IMR-90 (cell line): ENCODE results near the gene STAC. TPM values are rescaled to one million over a fixed set of nuclear protein-coding genes. Genes with fewer than 3 reads are reported as not detected.

ENCODE experiments used
- ATAC-seq: fragments of 200-7000 bp; cut with Tn5 transposase; 2 replicates; pipeline ENCODE4 v1.9.1; 2020; ENCODE audit warnings: low read depth, mild to moderate bottlenecking, moderate library complexity
- BruUV-seq: library from RNA; stranded (reverse); fragments of 400-500 nt; replicated peaks from 2 replicates; lab custom pipeline; 2021; lab: Mats Ljungman, UMichigan
- CTCF ChIA-PET: fragments of 300-600 bp; formaldehyde crosslinking; extraction: SDS; loops from one replicate; lab custom pipeline; 2021; ENCODE audit warnings: antibody characterized with exemption; lab: Yijun Ruan, JAX
- POLR2A ChIA-PET: fragments of 300-600 bp; sonication (Branson Sonifier 250); formaldehyde crosslinking; loops from one replicate; lab custom pipeline; 2022; ENCODE audit warnings: antibody characterized with exemption; ENCODE audit not compliant: unreplicated experiment; lab: Charles Lee
- DNase-seq: peaks from one replicate; pipeline ENCODE4 v3.0.0; 2013
- H2AFZ ChIP-seq: replicated peaks from 2 replicates; pipeline ENCODE3; 2013; ENCODE audit warnings: low read length, mild to moderate bottlenecking; ENCODE audit not compliant: poor library complexity
- H2AK5ac ChIP-seq: 2 replicates; pipeline ENCODE4 v1.6.1; 2013; ENCODE audit warnings: low read depth, low read length, inconsistent platforms
- H2AK9ac ChIP-seq: replicated peaks from 2 replicates; pipeline ENCODE3; 2013; ENCODE audit warnings: mild to moderate bottlenecking, low read depth, low read length, moderate library complexity; ENCODE audit not compliant: poor library complexity
- H2BK120ac ChIP-seq: 2 replicates; pipeline ENCODE4 v1.6.1; 2013; ENCODE audit warnings: low read depth, low read length, inconsistent platforms
- H2BK15ac ChIP-seq: 3 replicates; pipeline ENCODE4 v1.6.1; 2013; ENCODE audit warnings: low read depth, low read length, inconsistent platforms
- H2BK20ac ChIP-seq: 2 replicates; pipeline ENCODE4 v1.6.1; 2013; ENCODE audit warnings: low read depth, mild to moderate bottlenecking, inconsistent platforms, low read length, moderate library complexity
- H2BK5ac ChIP-seq: 2 replicates; pipeline ENCODE4 v1.6.1; 2013; ENCODE audit warnings: mild to moderate bottlenecking, low read depth, low read length, inconsistent platforms; ENCODE audit not compliant: poor library complexity, severe bottlenecking
- H3K14ac ChIP-seq: replicated peaks from 2 replicates; pipeline ENCODE4 v1.6.1; 2013; ENCODE audit warnings: low read depth, low read length, inconsistent platforms
- H3K18ac ChIP-seq: 2 replicates; pipeline ENCODE4 v1.6.1; 2013; ENCODE audit warnings: low read depth, low read length, control low read depth
- H3K23ac ChIP-seq: 2 replicates; pipeline ENCODE4 v1.6.1; 2013; ENCODE audit warnings: low read depth, low read length, inconsistent platforms
- H3K27ac ChIP-seq: 2 replicates; pipeline ENCODE4 v1.5.1; 2013; ENCODE audit warnings: mild to moderate bottlenecking, control low read depth, low read length; ENCODE audit not compliant: insufficient read depth
- H3K27me3 ChIP-seq: 2 replicates; pipeline ENCODE4 v1.6.1; 2013; ENCODE audit warnings: low read length; ENCODE audit not compliant: control insufficient read depth, insufficient read depth
- H3K36me3 ChIP-seq: 2 replicates; pipeline ENCODE4 v1.6.1; 2013; ENCODE audit warnings: low read length, mixed read lengths; ENCODE audit not compliant: control insufficient read depth, insufficient read depth
- H3K4ac ChIP-seq: 2 replicates; pipeline ENCODE4 v1.6.1; 2013; ENCODE audit warnings: low read depth, low read length, inconsistent platforms
- H3K4me1 ChIP-seq: 2 replicates; pipeline ENCODE4 v1.6.1; 2013; ENCODE audit warnings: low read length, mixed read lengths; ENCODE audit not compliant: control insufficient read depth, insufficient read depth
- H3K4me2 ChIP-seq: 2 replicates; pipeline ENCODE4 v1.6.1; 2013; ENCODE audit warnings: low read depth, mild to moderate bottlenecking, control low read depth, low read length, moderate library complexity
- H3K4me3 ChIP-seq: 2 replicates; pipeline ENCODE4 v1.5.1; 2013; ENCODE audit warnings: low read depth, mild to moderate bottlenecking, control low read depth, low read length, moderate library complexity; ENCODE audit not compliant: insufficient read depth
- H3K56ac ChIP-seq: 2 replicates; pipeline ENCODE4 v1.6.1; 2013; ENCODE audit warnings: low read length, inconsistent platforms; ENCODE audit not compliant: insufficient read depth; ENCODE audit errors: extremely low read depth
- H3K79me1 ChIP-seq, 2 experiments: 2 replicates each; pipeline ENCODE4 v1.6.1; 2013; ENCODE audit warnings: low read length in 2 of 2, inconsistent platforms in 1 of 2, low read depth in 1 of 2
- H3K9ac ChIP-seq: 2 replicates; pipeline ENCODE4 v1.6.1; 2013; ENCODE audit warnings: low read depth, low read length, control low read depth
- H3K9me1 ChIP-seq: 2 replicates; pipeline ENCODE4 v1.6.1; 2013; ENCODE audit warnings: low read length, inconsistent platforms; ENCODE audit not compliant: insufficient read depth
- H3K9me3 ChIP-seq: 2 replicates; pipeline ENCODE4 v1.6.1; 2013; ENCODE audit warnings: low read length; ENCODE audit not compliant: control insufficient read depth, insufficient read depth
- H4K20me1 ChIP-seq: 2 replicates; pipeline ENCODE4 v1.6.1; 2013; ENCODE audit warnings: low read length, inconsistent platforms; ENCODE audit not compliant: insufficient read depth
- H4K5ac ChIP-seq: 2 replicates; pipeline ENCODE4 v1.6.1; 2013; ENCODE audit warnings: mild to moderate bottlenecking, low read depth, low read length, control low read depth
- H4K8ac ChIP-seq, 2 experiments: 2 replicates each; pipeline ENCODE4 v1.6.1; 2013; ENCODE audit warnings: low read depth in 2 of 2, low read length in 2 of 2, control low read depth in 1 of 2, inconsistent platforms in 1 of 2
- H4K91ac ChIP-seq: 2 replicates; pipeline ENCODE4 v1.6.1; 2013; ENCODE audit warnings: low read depth, low read length, inconsistent platforms; ENCODE audit not compliant: insufficient read depth
- BHLHE40 ChIP-seq: fragments of 150-350 bp; IDR thresholded peaks from 2 replicates; pipeline ENCODE4 v1.6.1; 2016; ENCODE audit warnings: mild to moderate bottlenecking, low read depth, low read length
- CEBPB ChIP-seq: IDR thresholded peaks from 2 replicates; pipeline ENCODE4 v1.6.1; 2012; ENCODE audit warnings: low read depth, low read length, improper control_type of control experiment
- CHD1 ChIP-seq: IDR thresholded peaks from 2 replicates; pipeline ENCODE4 v1.6.1; 2012; ENCODE audit warnings: low read depth, low read length, improper control_type of control experiment
- FOS ChIP-seq: fragments of 150-350 bp; IDR thresholded peaks from 2 replicates; pipeline ENCODE4 v1.6.1; 2016; ENCODE audit warnings: low read depth, low read length
- MAFK ChIP-seq: IDR thresholded peaks from 2 replicates; pipeline ENCODE4 v1.6.1; 2012; ENCODE audit warnings: low read depth, low read length, improper control_type of control experiment
- MAZ ChIP-seq: IDR thresholded peaks from 2 replicates; pipeline ENCODE4 v1.6.1; 2012; ENCODE audit warnings: low read depth, mild to moderate bottlenecking, low read length, improper control_type of control experiment, moderate library complexity, borderline replicate concordance
- MXI1 ChIP-seq: IDR thresholded peaks from 2 replicates; pipeline ENCODE4 v1.6.1; 2012; ENCODE audit warnings: low read depth, mild to moderate bottlenecking, low read length, moderate library complexity, borderline replicate concordance
- NFE2L2 ChIP-seq: fragments of 150-350 bp; IDR thresholded peaks from 2 replicates; pipeline ENCODE4 v1.6.1; 2016; ENCODE audit warnings: low read depth, mild to moderate bottlenecking, low read length
- POLR2A ChIP-seq: IDR thresholded peaks from 2 replicates; pipeline ENCODE4 v1.6.1; 2012; ENCODE audit warnings: mild to moderate bottlenecking, low read depth, low read length
- RAD21 ChIP-seq: IDR thresholded peaks from 2 replicates; pipeline ENCODE4 v1.6.1; 2012; ENCODE audit warnings: low read length, improper control_type of control experiment
- RCOR1 ChIP-seq: IDR thresholded peaks from 2 replicates; pipeline ENCODE4 v1.6.1; 2012; ENCODE audit warnings: mild to moderate bottlenecking, low read length, improper control_type of control experiment; ENCODE audit not compliant: insufficient replicate concordance
- RFX5 ChIP-seq: IDR thresholded peaks from 2 replicates; pipeline ENCODE4 v1.8.0; 2012; ENCODE audit warnings: low read depth, mild to moderate bottlenecking, low read length, moderate library complexity
- SMC3 ChIP-seq: fragments of 150-350 bp; IDR thresholded peaks from 2 replicates; pipeline ENCODE4 v1.6.1; 2016; ENCODE audit warnings: low read depth, mild to moderate bottlenecking, antibody characterized with exemption, low read length, moderate library complexity
- dilution Hi-C: fragments of 300-500 bp; cut with HindIII; formaldehyde crosslinking; loops from one replicate; pipeline ENCODE4 v1.14.3; 2018; ENCODE audit warnings: low sequenced_read_pairs; ENCODE audit not compliant: unreplicated experiment
- in situ Hi-C: fragments of 300-500 bp; cut with MboI; formaldehyde crosslinking; loops from 3 replicates; pipeline ENCODE4 v1.14.3; 2019; ENCODE audit warnings: low sequenced_read_pairs, inconsistent platforms, mixed read lengths
- intact Hi-C: fragments of 100-400 bp; cut with micrococcal nuclease; formaldehyde crosslinking; loops from 2 replicates; pipeline ENCODE4 v1.10.0; 2022
- polyA plus RNA-seq, 3 experiments: library from polyadenylated mRNA; depleted of rRNA; stranded (reverse); fragments of >200 nt; gene quantifications; 2 replicates each; pipeline ENCODE4 v1.2.3, GENCODE V29; 2012; ENCODE audit warnings: low replicate concordance in 1 of 3
- total RNA-seq: library from RNA; depleted of rRNA; stranded (reverse); fragments of >200 nt; gene quantifications from 2 replicates; pipeline ENCODE4 v1.2.3, GENCODE V29; 2012
- TF ChIP-seq, protein P1 (sequence below): conservative IDR thresholded peaks from 2 replicates; pipeline ENCODE4 v1.5.1; 2012; ENCODE audit warnings: mild to moderate bottlenecking, low read depth, low read length, improper control_type of control experiment
- TF ChIP-seq, protein P2 (sequence below): fragments of 150-350 bp; IDR thresholded peaks from 2 replicates; pipeline ENCODE4 v1.6.1; 2017; ENCODE audit warnings: mild to moderate bottlenecking, antibody characterized with exemption, low read length, low read depth
- TF ChIP-seq, protein P3 (sequence below): fragments of 150-350 bp; IDR thresholded peaks from 2 replicates; pipeline ENCODE4 v1.6.1; 2016; ENCODE audit warnings: low read depth, mild to moderate bottlenecking, low read length, moderate library complexity, borderline replicate concordance

The STAC gene
- total and polyA plus RNA-seq, 2 of the 4 experiments (the other 2 are of a cell fraction), result 0.19 to 0.36 TPM

DNA sequence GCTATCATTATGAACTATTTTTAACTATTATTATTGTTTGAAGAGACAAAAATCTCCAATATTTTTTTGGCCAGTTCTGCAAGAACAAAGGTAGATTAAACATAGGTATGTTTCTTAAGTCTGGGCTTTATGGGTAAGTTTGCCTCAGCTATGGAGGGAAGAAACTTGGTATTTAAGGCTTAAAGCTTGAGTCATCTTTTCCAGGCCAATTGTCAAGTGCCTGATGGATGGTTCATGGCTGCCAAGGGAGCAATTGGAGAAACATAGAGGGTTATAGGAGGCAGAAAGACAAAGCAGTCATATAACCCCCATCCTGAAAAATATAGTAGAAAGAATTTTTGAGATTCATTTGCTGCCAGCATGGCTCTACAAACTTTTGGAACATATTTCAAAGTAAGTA is 7.2 kb upstream of the STAC start:
- Histone ChIP-seq H2BK5ac (no peak overlapping the region), H3K9me3 (peaks cover 2% of the 10 kb centered on the region), H4K5ac (no peak overlapping the region), H2BK120ac (no peak overlapping the region), H4K20me1 (no peaks in the 10 kb centered on the region), H2AFZ (no peak overlapping the region), H3K4me3 (no peak overlapping the region), H3K14ac (no peak overlapping the region), H2AK9ac (no peak overlapping the region), H3K36me3 (no peaks in the 10 kb centered on the region), H3K56ac (no peak overlapping the region), H3K4me1 (no peaks in the 10 kb centered on the region), H3K4ac (no peak overlapping the region), H3K23ac (no peak overlapping the region), H2AK5ac (no peak overlapping the region), H4K8ac (no peak overlapping the region), H3K9me1 (no peaks in the 10 kb centered on the region), H3K27me3 (no peaks in the 10 kb centered on the region), H3K27ac (no peak overlapping the region), H3K9ac (no peak overlapping the region), H3K79me1 (no peaks in the 10 kb centered on the region), H3K18ac (no peak overlapping the region), H3K4me2 (no peak overlapping the region), H2BK15ac (no peak overlapping the region), H4K91ac (no peak overlapping the region), H2BK20ac (no peak overlapping the region)
- CTCF ChIA-PET, result no interaction called here
- intact Hi-C loops, result no loop called here
- in situ Hi-C loops, result no loop called here
- DNase-seq, result peak; percentile 7
- TF ChIP-seq POLR2A (no peak), FOS (no peak), CEBPB (no peak), MAZ (no peak), RAD21 (no peak), BHLHE40 (no peak), RFX5 (no peak), RCOR1 (no peak), NFE2L2 (no peak), SMC3 (no peak), CHD1 (no peak), MXI1 (no peak), MAFK (no peak)
- TF ChIP-seq, protein P1, sequence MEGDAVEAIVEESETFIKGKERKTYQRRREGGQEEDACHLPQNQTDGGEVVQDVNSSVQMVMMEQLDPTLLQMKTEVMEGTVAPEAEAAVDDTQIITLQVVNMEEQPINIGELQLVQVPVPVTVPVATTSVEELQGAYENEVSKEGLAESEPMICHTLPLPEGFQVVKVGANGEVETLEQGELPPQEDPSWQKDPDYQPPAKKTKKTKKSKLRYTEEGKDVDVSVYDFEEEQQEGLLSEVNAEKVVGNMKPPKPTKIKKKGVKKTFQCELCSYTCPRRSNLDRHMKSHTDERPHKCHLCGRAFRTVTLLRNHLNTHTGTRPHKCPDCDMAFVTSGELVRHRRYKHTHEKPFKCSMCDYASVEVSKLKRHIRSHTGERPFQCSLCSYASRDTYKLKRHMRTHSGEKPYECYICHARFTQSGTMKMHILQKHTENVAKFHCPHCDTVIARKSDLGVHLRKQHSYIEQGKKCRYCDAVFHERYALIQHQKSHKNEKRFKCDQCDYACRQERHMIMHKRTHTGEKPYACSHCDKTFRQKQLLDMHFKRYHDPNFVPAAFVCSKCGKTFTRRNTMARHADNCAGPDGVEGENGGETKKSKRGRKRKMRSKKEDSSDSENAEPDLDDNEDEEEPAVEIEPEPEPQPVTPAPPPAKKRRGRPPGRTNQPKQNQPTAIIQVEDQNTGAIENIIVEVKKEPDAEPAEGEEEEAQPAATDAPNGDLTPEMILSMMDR, result no peak
- TF ChIP-seq, protein P2, sequence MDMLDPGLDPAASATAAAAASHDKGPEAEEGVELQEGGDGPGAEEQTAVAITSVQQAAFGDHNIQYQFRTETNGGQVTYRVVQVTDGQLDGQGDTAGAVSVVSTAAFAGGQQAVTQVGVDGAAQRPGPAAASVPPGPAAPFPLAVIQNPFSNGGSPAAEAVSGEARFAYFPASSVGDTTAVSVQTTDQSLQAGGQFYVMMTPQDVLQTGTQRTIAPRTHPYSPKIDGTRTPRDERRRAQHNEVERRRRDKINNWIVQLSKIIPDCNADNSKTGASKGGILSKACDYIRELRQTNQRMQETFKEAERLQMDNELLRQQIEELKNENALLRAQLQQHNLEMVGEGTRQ, result no peak
- TF ChIP-seq, protein P3, sequence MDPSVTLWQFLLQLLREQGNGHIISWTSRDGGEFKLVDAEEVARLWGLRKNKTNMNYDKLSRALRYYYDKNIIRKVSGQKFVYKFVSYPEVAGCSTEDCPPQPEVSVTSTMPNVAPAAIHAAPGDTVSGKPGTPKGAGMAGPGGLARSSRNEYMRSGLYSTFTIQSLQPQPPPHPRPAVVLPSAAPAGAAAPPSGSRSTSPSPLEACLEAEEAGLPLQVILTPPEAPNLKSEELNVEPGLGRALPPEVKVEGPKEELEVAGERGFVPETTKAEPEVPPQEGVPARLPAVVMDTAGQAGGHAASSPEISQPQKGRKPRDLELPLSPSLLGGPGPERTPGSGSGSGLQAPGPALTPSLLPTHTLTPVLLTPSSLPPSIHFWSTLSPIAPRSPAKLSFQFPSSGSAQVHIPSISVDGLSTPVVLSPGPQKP, result no peak
- POLR2A ChIA-PET, result no interaction called here
- no TSS peak for BruUV-seq
- ATAC-seq, result no peak
- dilution Hi-C loops, result no loop called here
